HPDE6-E6E7 (cell line): Measurements from ENCODE around the gene CLNK.

ENCODE experiments used
- DNase-seq: peaks from one replicate; pipeline ENCODE4 v3.0.0; 2011; ENCODE audit warnings: missing footprints; ENCODE audit errors: extremely low spot score

Gene CLNK

GRCh38 chr4:10612476-10612875, 72.1 kb downstream of the CLNK start:
- no peak for DNase-seq

DNA sequence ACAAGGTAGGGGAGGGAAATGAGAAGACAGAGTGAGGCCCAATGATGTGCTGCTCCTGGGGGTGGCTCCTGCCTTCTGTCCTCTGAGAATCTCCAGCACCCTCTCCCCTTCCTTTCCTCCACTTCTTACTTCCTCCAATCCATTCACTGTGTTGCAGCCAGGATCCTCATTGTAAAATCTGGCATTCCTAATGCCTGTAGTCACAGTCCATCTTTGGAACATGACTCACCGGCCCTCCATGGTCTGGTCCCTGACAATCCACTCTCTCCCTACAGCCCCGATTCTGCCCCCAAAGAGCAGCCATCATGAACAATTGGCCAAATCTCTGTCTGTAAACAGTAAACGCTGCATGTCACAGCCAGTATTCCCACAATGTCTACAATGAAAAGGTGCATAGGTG, 72.9 kb downstream of the CLNK start:
- DNase-seq, result peak; percentile 65

DNA sequence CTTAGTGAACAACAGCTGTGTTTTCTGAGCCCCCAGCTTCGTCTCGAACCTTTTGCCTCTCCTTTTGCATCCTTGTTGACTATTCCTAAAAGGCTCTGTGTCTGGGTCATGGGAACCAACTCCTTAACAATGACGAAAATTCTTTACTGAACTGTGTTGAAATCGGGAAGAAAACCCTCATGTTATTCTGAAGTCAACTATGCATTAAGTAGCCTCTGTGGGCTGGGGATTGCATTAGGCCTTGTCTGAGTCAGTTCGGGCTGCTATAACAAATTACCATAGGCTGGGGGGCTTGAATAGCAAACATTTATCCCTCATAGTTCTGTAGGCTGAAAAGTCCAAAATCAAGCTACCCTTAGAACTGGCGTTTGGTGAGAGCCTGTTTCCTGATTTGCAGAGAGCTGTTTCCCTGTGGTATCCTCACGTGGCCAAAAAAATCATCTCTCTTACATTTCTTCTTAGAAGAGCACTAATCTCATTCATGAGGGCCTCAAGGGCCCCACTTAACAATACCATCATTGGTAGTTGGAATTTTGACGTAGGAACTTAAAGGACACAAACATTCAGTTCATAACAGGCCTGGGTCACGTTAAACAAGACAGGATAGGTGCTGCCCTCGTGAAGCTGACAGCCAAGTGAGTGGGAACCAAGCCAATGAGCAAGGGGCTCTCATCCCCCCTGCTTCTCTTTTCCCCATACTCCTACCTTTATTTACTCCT, 75.9 kb downstream of the CLNK start:
- DNase-seq, result no peak

DNA sequence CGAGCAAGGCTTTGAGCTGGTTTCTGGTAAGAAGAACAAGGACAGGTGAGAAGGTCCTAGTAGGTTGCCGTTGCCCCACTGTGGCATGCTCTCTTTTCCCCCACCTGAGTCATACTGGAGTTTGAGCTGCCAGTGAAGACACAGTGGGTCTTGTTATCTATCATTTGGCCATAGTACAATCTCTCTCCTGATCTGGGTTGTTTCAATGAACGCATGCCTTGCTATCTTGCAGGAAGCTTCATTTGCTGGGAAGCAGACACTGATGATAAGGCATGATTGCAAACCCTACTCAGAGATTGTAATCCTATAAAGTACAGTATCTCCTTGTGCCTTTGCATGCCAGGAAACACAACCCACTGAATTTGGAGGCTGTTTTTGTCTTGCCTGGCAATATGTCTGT, 77.4 kb downstream of the CLNK start:
- no peak for DNase-seq

- no peak for DNase-seq
These were observed 77.9 kb downstream of the CLNK start for GRCh38 chr4:10606483-10607155.

GRCh38 chr4:10605746-10606482, 78.7 kb downstream of the CLNK start:
- DNase-seq, result no peak

DNA sequence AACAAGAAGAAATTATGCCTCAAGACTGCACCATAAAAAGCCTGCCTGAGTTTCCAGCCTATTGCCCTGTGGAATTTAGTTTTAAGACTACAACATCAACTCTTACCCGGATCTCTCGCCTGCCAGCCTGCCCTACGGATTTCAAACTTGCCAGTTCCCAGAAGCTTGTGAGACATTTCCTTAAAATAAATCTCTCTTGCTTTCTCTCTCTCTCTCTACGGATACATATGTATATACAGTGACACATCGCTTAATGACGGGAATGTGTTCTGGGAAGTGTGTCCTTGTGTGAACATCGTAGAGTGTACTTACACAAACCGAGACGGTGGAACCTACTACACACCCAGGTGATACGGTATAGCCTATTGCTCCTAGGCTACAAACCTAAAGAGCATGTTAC, 79.5 kb downstream of the CLNK start:
- DNase-seq, result no peak

DNA sequence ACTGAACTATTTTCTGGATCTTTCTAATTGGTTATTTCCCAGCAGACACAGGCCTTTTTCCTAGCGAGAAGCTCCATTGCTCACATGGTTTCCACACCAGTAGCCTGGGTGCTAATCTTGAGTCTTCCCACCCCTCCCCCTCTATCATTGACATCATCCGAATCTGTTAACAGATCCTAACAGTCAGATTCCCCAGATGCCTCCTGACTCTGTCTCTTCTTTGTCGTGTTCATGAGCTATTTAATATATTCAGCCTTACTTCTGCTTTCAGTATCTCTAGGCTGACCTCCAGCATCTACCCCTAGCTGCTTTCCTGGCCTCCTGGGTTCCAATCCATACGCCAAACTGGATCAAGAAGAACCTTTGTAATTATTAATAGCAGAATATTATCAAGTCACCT, 85.0 kb downstream of the CLNK start:
- DNase-seq, result no peak

DNA sequence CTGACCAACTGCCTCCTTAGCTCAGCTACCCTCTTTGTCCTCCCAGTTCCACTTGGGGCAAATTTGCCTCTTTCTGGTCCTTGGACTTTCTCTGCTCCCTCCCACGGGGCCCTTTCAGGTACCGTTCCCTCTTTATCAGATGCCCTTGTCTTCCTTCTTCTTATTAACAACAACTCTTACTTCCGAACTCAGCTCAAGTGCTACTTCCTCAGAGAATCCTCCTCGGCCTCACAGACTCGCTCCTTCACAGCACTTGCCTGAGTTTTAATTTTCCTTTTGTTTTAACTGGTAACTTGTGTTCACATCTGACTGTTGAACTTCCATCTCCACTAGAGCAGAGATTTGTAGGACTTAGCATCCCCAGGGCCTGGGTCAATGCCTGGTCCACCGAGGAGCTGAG, 85.7 kb downstream of the CLNK start:
- DNase-seq, result no peak

DNA sequence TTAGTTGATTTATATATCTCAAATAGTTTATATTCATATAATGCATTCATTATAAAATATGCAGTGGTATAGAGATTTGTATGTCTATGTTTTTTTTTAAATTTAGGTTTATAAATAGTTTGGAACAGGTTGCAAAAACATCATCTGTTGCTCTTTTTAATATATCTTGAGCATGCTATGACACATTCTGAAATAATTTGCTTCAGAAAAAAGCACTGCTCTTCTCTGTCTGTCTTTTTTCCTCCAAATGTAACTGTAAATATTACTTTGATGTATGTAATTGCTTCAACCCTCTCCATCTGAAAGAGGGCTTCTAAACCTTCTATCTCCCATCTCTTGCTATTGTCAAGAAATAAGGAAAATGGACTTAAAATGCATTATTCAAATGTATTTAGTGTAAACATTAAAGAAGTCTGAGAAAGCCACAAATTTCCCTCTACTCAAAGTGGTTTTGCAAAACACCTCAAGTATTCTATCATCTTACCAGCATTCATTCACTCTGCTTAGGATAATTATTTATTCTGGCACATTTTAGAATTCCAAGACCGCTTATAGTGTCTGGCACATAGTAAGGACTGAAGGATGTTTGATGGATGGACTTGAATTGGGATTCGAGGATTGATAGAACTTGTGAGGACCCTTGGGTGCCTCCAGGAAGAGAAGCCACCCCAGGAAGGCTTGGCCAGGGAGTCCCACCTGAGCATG, 87.8 kb downstream of the CLNK start:
- DNase-seq, result no peak

DNA sequence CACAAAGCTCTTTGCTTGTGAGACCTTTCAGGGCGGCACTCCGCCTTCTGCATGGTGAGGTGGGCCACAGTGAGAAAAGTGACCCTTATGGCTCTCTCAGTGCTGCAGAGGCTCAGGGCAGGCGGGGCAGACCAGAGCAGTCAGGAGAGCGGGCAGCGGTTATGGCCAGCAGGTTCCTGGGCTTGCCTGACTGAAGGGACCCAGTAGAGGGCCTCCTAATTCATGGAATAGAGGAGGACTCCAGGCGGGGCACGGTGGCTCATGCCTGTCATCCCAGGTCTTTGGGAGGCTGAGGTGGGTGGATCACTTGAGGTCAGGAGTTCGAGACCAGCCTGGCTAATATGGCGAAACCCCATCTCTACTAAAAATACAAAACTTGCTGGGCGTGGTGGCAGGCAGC, 91.4 kb downstream of the CLNK start:
- DNase-seq, result no peak

DNA sequence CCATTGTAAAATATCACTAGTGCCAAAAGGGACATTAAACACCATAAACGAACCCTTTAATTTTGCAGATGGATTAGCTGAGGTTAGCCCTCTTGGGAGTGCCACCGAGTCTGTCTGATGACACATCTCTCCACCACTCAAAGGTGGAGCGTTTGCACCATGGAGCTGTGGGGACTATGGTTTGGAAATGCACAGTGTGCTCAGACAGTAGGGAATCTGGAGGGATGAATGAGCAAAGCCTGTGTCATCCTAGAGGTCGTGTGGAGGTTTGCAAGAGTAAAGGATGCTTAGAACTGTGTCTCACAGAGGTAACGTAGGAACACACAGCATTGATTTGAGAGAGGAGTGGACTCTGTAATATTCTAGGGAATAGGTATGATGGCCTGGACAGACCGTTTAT, 93.7 kb downstream of the CLNK start:
- DNase-seq, result no peak

GRCh38 chr4:10589799-10590198, 94.8 kb downstream of the CLNK start:
- no peak for DNase-seq

DNA sequence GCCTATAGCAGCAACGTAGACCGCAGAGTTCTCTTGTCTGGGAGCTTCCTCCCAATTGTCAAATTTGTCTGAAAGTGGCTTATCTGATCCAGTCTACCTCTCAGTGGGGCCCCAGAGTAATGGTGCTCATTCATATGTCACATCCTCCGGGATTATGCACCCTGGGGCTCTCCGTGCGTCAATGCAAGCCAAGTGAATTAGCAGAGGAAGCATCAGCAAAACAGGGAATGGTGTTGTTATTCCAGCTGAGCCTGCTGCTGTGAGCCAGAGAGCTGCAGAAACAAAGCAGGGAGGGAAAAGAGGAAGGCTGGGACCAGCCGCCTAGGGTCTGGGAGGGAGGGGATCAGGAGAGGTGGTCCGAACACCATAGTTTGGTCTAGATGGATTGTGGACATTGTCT, 95.2 kb downstream of the CLNK start:
- no peak for DNase-seq

DNA sequence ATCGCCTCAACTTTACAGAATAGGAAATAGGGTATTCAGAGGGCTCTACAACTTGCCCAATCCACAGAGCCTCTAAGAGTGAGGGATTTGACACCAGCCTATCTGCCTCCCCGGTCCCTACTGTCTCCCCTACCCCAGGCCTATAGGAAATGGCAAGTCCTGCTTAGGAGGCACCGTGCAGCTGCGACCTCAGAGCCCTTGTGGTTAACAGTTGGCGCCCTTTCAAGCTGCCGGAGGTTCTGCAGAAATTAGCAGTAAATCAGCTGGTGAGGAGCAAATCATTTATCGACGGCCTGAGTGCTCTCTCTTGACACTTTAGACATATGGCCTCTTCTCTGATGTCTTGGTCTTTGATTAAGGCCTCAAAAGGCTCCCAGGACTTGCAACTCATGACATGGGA, 96.9 kb downstream of the CLNK start:
- no peak for DNase-seq

DNA sequence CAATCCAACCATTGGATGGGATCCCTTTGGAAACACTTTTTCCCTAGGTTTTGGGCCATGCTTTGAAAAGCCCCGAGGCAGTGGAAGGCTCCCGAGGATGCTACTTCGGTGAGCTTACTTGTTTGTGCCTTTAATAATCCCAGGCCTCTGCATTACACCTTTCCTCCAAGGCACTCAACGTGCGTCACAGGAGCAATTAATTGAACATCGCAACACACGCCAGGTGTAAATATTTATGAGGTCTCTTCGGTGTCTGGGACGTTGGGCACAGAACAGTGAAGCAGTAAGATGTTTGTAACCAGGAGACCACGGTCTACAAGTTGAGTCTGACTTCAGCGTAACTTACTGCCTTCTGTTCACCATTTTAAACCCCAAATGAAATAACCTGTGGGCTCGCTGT, 97.3 kb downstream of the CLNK start:
- DNase-seq, result no peak

GRCh38 chr4:10584042-10584441, 100.5 kb downstream of the CLNK start:
- peak; percentile 81 for DNase-seq

DNA sequence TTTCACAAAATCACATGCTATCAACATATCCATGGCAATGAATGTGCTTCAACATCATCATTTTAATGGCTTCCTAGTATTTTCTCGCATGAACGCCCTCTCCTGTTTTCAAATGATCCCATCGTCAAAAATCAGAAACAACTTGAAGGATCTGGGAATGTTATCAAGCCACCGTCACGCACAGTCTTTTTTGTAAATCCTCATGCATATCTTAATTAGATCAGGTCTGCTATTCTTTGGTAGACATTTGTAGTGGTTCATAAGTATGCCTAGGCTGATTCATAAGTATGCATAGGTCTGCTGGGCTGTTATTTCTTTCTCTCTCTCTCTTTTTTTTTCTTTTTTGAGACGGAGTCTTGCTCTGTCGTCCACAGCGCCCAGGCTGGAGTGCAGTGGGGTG, 101.6 kb downstream of the CLNK start:
- no peak for DNase-seq

DNA sequence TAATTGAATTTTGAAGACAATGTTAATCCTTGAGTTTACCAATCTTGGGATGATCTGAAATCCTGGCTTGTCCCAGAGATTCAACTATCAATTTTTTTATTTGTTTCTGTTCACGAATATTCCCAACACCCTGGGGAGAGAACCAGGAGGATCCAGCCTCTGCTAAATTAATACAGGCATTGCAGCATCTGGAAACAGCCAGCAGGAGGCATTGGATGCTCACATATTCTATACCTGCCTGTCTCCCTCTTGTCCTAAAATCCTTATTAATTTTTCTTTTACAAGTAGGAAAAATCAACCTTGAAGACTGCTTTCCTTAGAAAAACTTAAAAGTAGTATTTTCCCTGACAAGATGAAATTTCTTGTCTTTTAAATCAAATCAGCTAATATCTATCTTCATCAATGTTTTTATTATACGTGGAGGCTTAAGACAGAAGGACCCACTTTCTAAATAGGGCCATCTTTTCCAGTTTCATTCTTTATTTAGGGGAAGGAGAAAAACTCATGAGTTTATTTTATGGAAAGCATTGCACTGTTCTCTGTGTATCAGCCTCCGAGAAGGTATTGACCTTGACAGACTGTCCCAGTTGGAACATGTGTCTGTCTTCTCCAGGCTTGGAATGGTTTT, 102.4 kb downstream of the CLNK start:
- peak; percentile 38 for DNase-seq

DNA sequence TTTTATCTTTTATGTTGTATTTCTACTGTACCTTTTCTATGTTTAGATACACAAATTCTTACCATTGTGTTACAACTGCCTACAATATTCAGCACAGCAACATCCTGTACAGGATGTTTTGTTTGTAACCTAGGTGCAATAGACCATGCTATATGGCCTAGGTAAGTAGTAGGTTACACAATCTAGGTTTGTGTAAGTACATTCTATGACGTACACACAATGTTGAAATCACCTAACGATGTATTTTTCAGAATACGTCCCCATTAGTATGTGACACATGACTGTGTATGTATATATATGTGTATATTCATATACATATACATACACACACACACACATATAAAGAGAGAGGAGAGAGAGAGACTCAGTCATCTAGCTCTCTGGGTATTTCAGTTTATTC, 103.5 kb downstream of the CLNK start:
- DNase-seq, result no peak

DNA sequence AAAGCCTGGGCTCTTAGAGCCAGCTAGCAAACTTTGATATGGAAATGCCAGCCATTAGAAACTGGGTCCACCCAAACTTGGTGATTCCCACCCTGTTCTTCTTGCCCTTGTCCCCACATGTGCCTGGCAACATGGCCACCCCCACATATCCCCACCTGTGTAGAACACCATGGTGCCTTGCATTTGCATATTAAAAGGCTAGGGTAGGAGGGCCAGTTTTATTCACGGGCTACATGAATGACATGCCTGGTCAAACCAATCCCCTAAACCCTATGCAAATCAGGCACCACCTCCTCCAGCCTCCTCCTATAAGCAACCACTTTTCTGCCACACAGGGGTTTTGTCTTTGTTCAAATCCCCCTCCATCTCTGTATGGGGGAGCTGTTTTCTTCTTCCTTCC, 104.9 kb downstream of the CLNK start:
- no peak for DNase-seq
